OCI-LY7 (cell line): ENCODE results near the gene RTL1. TPM values are rescaled to one million over a fixed set of nuclear protein-coding genes. Genes with fewer than 3 reads are reported as not detected.

ENCODE experiments used
- BruUV-seq: library from RNA; stranded (reverse); fragments of 400-500 nt; replicated peaks from 2 replicates; lab custom pipeline; 2021; lab: Mats Ljungman, UMichigan
- CTCF ChIA-PET: fragments of 300-600 bp; sonication (Branson Sonifier 250); formaldehyde crosslinking; loops from one replicate; lab custom pipeline; 2022; ENCODE audit warnings: antibody characterized with exemption; ENCODE audit not compliant: unreplicated experiment; lab: Charles Lee
- POLR2A ChIA-PET: fragments of 300-600 bp; sonication (Branson Sonifier 250); formaldehyde crosslinking; loops from one replicate; lab custom pipeline; 2022; ENCODE audit warnings: antibody characterized with exemption; lab: Charles Lee
- DNase-seq: peaks from one replicate; pipeline ENCODE4 v3.0.0-alpha.2; 2015; ENCODE audit warnings: low spot score
- H2AFZ ChIP-seq: fragments of 200-600 bp; sonication (generic), shearing (Covaris generic); 2 replicates; pipeline ENCODE4 v1.6.1; 2014; ENCODE audit warnings: mild to moderate bottlenecking, antibody characterized with exemption, low read length, moderate library complexity
- H3K27ac ChIP-seq: fragments of 200-600 bp; sonication (generic); 2 replicates; pipeline ENCODE4 v1.5.1; 2014; ENCODE audit warnings: mixed run types, low read depth, mild to moderate bottlenecking, moderate library complexity, low read length, inconsistent platforms; ENCODE audit not compliant: poor library complexity, severe bottlenecking
- H3K36me3 ChIP-seq: fragments of 200-600 bp; sonication (generic); 2 replicates; pipeline ENCODE4 v1.6.1; 2014; ENCODE audit warnings: mild to moderate bottlenecking, antibody characterized with exemption, low read length, moderate library complexity, mixed read lengths; ENCODE audit not compliant: insufficient read depth
- H3K4me1 ChIP-seq: fragments of 200-600 bp; sonication (generic); 2 replicates; pipeline ENCODE4 v1.5.1; 2014; ENCODE audit warnings: mild to moderate bottlenecking, low read length; ENCODE audit not compliant: insufficient read depth, poor library complexity, severe bottlenecking
- H3K4me2 ChIP-seq: fragments of 200-600 bp; sonication (generic); 2 replicates; pipeline ENCODE4 v1.6.1; 2014; ENCODE audit warnings: mild to moderate bottlenecking, low read length
- H3K4me3 ChIP-seq: fragments of 200-600 bp; sonication (generic); 2 replicates; pipeline ENCODE4 v1.5.1; 2014; ENCODE audit warnings: mild to moderate bottlenecking, low read depth, low read length; ENCODE audit not compliant: poor library complexity, severe bottlenecking
- H3K79me2 ChIP-seq: fragments of 200-600 bp; sonication (generic); 2 replicates; pipeline ENCODE4 v1.6.1; 2016; ENCODE audit warnings: low read depth, mild to moderate bottlenecking, low read length, moderate library complexity, mixed read lengths; ENCODE audit not compliant: insufficient read depth
- H3K9me2 ChIP-seq: fragments of 200-600 bp; sonication (generic); 2 replicates; pipeline ENCODE4 v1.6.1; 2016; ENCODE audit warnings: mild to moderate bottlenecking, low read length, mixed read lengths; ENCODE audit not compliant: insufficient read depth
- H3K9me3 ChIP-seq: fragments of 200-600 bp; sonication (generic); 2 replicates; pipeline ENCODE4 v1.6.1; 2014; ENCODE audit warnings: mild to moderate bottlenecking, mixed run types, low read length, mixed read lengths
- H4K20me1 ChIP-seq: fragments of 200-600 bp; sonication (generic); 2 replicates; pipeline ENCODE4 v1.6.1; 2014; ENCODE audit warnings: mild to moderate bottlenecking, antibody characterized with exemption, low read length, moderate library complexity, mixed read lengths; ENCODE audit not compliant: insufficient read depth
- CTCF ChIP-seq: fragments of 200-600 bp; sonication (generic); conservative IDR thresholded peaks from 2 replicates; pipeline ENCODE4 v1.5.1; 2014; ENCODE audit warnings: mild to moderate bottlenecking, antibody characterized with exemption, low read length, moderate library complexity, mixed read lengths
- EZH2phosphoT487 ChIP-seq: fragments of 200-600 bp; sonication (generic); IDR thresholded peaks from 2 replicates; pipeline ENCODE4 v1.6.1; 2018; ENCODE audit warnings: low read depth, borderline replicate concordance, mild to moderate bottlenecking, mixed run types, antibody characterized with exemption, low read length, moderate library complexity, mixed read lengths
- intact Hi-C: fragments of 100-400 bp; cut with micrococcal nuclease; formaldehyde crosslinking; loops from one replicate; pipeline ENCODE4 v1.10.0; 2022; ENCODE audit not compliant: unreplicated experiment
- total RNA-seq, 2 experiments: library from RNA; depleted of rRNA in 1 of 2; stranded (reverse); fragments of >200 nt in 1 of 2; shearing (Covaris generic) in 1 of 2; gene quantifications; 2 replicates each; pipeline ENCODE4 v1.2.3, GENCODE V29; 2014 to 2022

The RTL1 gene
- total RNA-seq, 2 experiments from 2014 or later, result not detected

DNA sequence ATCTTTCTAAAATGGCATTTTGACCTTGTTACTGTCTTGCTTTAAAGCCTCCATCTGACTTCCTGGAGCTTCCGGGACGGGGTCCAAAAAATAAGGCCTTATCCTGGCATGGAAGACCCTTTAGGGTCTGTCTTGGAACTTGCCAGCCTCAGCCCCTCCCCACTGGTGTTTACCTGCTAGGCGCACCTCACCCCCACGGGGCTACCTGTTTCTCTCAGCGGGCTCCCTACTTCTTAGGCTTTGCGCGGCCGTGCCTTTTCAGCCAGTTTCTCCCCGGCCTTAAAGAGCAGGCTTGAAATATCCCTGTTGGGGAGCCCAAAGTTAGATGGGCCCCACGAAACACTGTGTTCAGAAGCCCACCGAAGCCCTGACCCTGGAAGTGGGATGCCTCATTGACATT is 5.1 kb downstream of the RTL1 start:
- no peak for TF ChIP-seq CTCF
- TF ChIP-seq EZH2phosphoT487, result no peak
- Histone ChIP-seq H3K79me2 (no peaks in the 10 kb centered on the region), H3K27ac (no peak overlapping the region), H4K20me1 (no peaks in the 10 kb centered on the region), H2AFZ (no peak overlapping the region), H3K36me3 (no peaks in the 10 kb centered on the region), H3K4me3 (no peak overlapping the region), H3K4me2 (no peak overlapping the region), H3K9me3 (no peaks in the 10 kb centered on the region), H3K4me1 (no peaks in the 10 kb centered on the region), H3K9me2 (no peaks in the 10 kb centered on the region)
- ChIA-PET POLR2A (interaction anchor here (0.5 kb wide), 1 partner anchor 214 kb away, joined by 3 read pairs; no protein-coding TSS in a partner anchor), CTCF (no interaction called here)
- no TSS peak for BruUV-seq
- intact Hi-C loops, result no loop called here
- no peak for DNase-seq

DNA sequence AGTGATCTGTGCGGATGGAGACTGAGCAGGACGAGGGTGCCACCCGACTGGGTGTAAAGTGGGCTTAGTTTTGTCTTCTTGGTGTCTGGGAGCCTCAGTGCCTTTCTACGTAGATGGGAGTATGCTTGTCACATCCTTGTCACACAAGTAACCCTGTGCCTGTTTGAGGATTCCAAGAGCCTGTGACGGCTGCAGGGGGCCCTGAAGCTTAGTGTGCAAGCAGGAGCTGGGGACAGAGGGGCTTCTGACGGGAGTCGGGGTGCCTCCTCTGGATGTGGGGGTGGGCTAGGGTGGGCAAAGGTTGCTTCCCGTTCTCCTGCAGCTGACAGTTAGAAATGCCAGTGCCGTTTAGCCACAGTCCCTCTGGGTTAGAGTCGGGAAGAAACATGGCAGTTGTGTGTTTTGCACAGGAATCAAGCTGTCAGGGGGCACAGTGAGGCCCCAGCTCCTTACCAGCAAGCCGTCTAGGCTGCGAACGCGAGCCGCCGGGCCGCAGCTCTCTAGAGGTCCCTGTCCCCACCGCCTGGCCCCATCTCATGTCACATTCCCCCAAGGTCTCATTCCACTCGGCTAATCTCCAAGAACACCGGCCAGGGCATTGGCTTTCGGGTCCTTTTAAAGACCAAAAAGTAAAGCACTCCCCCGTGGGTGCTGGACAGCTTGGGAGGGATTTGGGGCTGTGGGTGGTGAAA is 7.0 kb downstream of the RTL1 start:
- intact Hi-C loops, result no loop called here
- no peaks in the 10 kb centered on the region for H3K9me3 ChIP-seq
- BruUV-seq, result no TSS peak
- H3K27ac ChIP-seq, result no peak overlapping the region
- POLR2A ChIA-PET, result no interaction called here
- no peak overlapping the region for H3K4me2 ChIP-seq
- no peak overlapping the region for H2AFZ ChIP-seq
- H3K4me3 ChIP-seq, result no peak overlapping the region
- TF ChIP-seq EZH2phosphoT487 (no peak), CTCF (no peak)
- H3K4me1 ChIP-seq, result no peaks in the 10 kb centered on the region
- CTCF ChIA-PET, result no interaction called here
- DNase-seq, result no peak
- H3K9me2 ChIP-seq, result no peaks in the 10 kb centered on the region
- H4K20me1 ChIP-seq, result no peaks in the 10 kb centered on the region
- no peaks in the 10 kb centered on the region for H3K36me3 ChIP-seq
- H3K79me2 ChIP-seq, result no peaks in the 10 kb centered on the region

DNA sequence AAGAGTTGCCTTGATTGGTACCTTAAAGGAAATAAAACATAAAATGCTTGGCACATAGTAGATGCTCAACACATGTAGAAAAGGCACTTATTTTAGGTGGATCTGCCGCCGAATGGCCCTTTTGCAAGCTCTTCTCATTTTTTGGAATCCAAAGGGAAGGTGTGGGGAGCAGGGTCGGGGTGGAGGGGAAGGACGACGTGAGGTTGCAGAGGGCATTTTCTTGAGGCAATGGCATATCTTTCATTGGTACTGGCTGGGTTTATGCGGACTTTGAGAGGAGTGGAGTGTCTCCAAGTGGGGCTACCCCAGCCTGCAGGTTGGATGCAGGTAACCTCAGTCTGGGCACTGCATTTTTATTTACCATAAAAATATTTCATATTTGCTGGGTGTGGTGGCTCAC is 8.1 kb downstream of the RTL1 start:
- no peak for DNase-seq
- H3K79me2 ChIP-seq, result no peaks in the 10 kb centered on the region
- BruUV-seq, result no TSS peak
- H3K27ac ChIP-seq, result no peak overlapping the region
- intact Hi-C loops, result no loop called here
- no peak overlapping the region for H2AFZ ChIP-seq
- H3K9me2 ChIP-seq, result no peaks in the 10 kb centered on the region
- no peak overlapping the region for H3K4me2 ChIP-seq
- no peaks in the 10 kb centered on the region for H3K4me1 ChIP-seq
- ChIA-PET POLR2A (no interaction called here), CTCF (interaction anchor here (0.6 kb wide), 1 partner anchor 1164 kb away, joined by 6 read pairs; no protein-coding TSS in a partner anchor)
- H4K20me1 ChIP-seq, result no peaks in the 10 kb centered on the region
- TF ChIP-seq EZH2phosphoT487 (no peak), CTCF (no peak)
- no peaks in the 10 kb centered on the region for H3K36me3 ChIP-seq
- no peaks in the 10 kb centered on the region for H3K9me3 ChIP-seq
- H3K4me3 ChIP-seq, result no peak overlapping the region
